ENCODE measurements around the gene CEP112. TPM values are rescaled to one million over a fixed set of nuclear protein-coding genes. Genes with fewer than 3 reads are reported as not detected.

CEP112 gene
- total and polyA plus RNA-seq, 10 of the 15 experiments (the other 5 are each of a cell fraction or from before 2014, with no cell fraction given), result 0.11 to 3.8 (median 0.32) TPM; not detected in 1

GRCh38 chr17:65913326-65913850, 278.5 kb downstream of the CEP112 start:
- no peak overlapping the region for H3K4me2 ChIP-seq (ENCODE audit: control insufficient read depth, insufficient read depth)
- no peaks in the 10 kb centered on the region for H3K36me3 ChIP-seq (ENCODE audit: control insufficient read depth in 2 of 2, insufficient read depth in 2 of 2, low read length in 1 of 2)
- H3K27ac ChIP-seq (ENCODE audit: control insufficient read depth, insufficient read depth), result no peak overlapping the region
- FAIRE-seq (no peak), DNase-seq (ENCODE audit: low read depth, low spot score) (no peak), ATAC-seq (no peak)
- H3K9ac ChIP-seq (ENCODE audit: control insufficient read depth, insufficient read depth, low read length), result no peak overlapping the region
- peaks cover 5% of the 10 kb centered on the region; the same call in 2 of the 3 replicates for H3K9me3 ChIP-seq (replicated peaks; ENCODE audit: control insufficient read depth, insufficient read depth, low read length)
- ChIA-PET SMC1A (ENCODE audit: uncharacterized antibody, unreplicated experiment) (interaction anchor here (0.6 to 1.5 kb wide), 3 partner anchors 11 to 116 kb away, joined by 3 to 4 read pairs (median 3); no protein-coding TSS in a partner anchor), CTCF (interaction anchor here (0.5 to 1.5 kb wide), 5 partner anchors 10 to 680 kb away, joined by 3 to 6 read pairs (median 3); no protein-coding TSS in a partner anchor), RAD21 (ENCODE audit: unreplicated experiment) (interaction anchor here (0.5 kb wide), 1 partner anchor 266 kb away, joined by 3 read pairs; no protein-coding TSS in a partner anchor), POLR2A (no interaction called here)
- no TSS peak for BruUV-seq (replicated peaks)
- H4K20me1 ChIP-seq (ENCODE audit: control insufficient read depth, insufficient read depth), result no peaks in the 10 kb centered on the region
- no peak overlapping the region for H2AFZ ChIP-seq (ENCODE audit: control insufficient read depth, low read depth, low read length)
- H3K27me3 ChIP-seq (replicated peaks in 1 of 2; ENCODE audit: control insufficient read depth in 2 of 2, insufficient read depth in 2 of 2, low read length in 1 of 2), result no peaks in the 10 kb centered on the region
- no peaks in the 10 kb centered on the region for H3K79me2 ChIP-seq (ENCODE audit: control insufficient read depth, insufficient read depth, low read length)
- WGBS (ENCODE audit: insufficient coverage, insufficient replicate concordance, low lambda C conversion rate, missing lambda C conversion rate), result 45% methylated on average over 4 of the region's 4 CpGs
- intact Hi-C loops (cut with micrococcal nuclease; ENCODE audit: unreplicated experiment), result no loop called here
- H3K4me3 ChIP-seq, result no peak overlapping the region
- in situ Hi-C loops (cut with MboI), result no loop called here
- peaks cover 7% of the 10 kb centered on the region for H3K4me1 ChIP-seq (ENCODE audit: control insufficient read depth, insufficient read depth, low read length)
- TF ChIP-seq POLR2A (IDR thresholded peaks at IDR 0.05; ENCODE audit: low read depth, low read length) (no peak), REST (IDR thresholded peaks at IDR 0.05; ENCODE audit: low read depth, low read length) (no peak), E2F8 (IDR thresholded peaks at IDR 0.05; ENCODE audit: low read depth, partially characterized antibody) (no peak), CHD4 (IDR thresholded peaks at IDR 0.05) (no peak), POLR2AphosphoS2 (IDR thresholded peaks at IDR 0.05; ENCODE audit: low read depth, low read length) (no peak), CHD2 (IDR thresholded peaks at IDR 0.05; ENCODE audit: borderline replicate concordance, low read depth, low read length) (no peak), ZBTB40 (IDR thresholded peaks at IDR 0.05; ENCODE audit: borderline replicate concordance) (no peak), ELK1 (IDR thresholded peaks at IDR 0.05; ENCODE audit: low read depth, low read length) (no peak), MTA3 (IDR thresholded peaks at IDR 0.05; ENCODE audit: borderline replicate concordance, low read length) (no peak), WRNIP1 (IDR thresholded peaks at IDR 0.05; ENCODE audit: borderline replicate concordance, low read depth, low read length) (no peak), KLF5 (IDR thresholded peaks at IDR 0.05; ENCODE audit: partially characterized antibody) (no peak), NFYB (IDR thresholded peaks at IDR 0.05; ENCODE audit: insufficient read depth, low read depth, low read length) (no peak)

Data from GM12878 (cell line).